ENCODE measurements around the gene FNDC3B. TPM values are rescaled to one million over a fixed set of nuclear protein-coding genes. Genes with fewer than 3 reads are reported as not detected.
"Not testable (repeated sequence)": the region's sequence is repeated elsewhere in the genome, so short reads cannot be mapped to it uniquely, and the experiment has no call there.

FNDC3B gene
- total RNA-seq, 1 donor: 221 TPM

GRCh38 chr3:172092658-172093057 is 53.3 kb downstream of the FNDC3B start:
- no peak for DNase-seq (ENCODE audit: low read depth)
- no peak for TF ChIP-seq CTCF (IDR thresholded peaks at IDR 0.05; ENCODE audit: insufficient read depth, low read depth, low read length)
- no peak overlapping the region for H3K4me3 ChIP-seq (ENCODE audit: low read depth, low read length)

GRCh38 chr3:172093581-172094443 is 54.4 kb downstream of the FNDC3B start:
- DNase-seq (ENCODE audit: low read depth); H3K4me3 ChIP-seq (ENCODE audit: low read depth, low read length): not testable (repeated sequence)

- no peak for DNase-seq (ENCODE audit: low read depth)
- no peak for TF ChIP-seq CTCF (IDR thresholded peaks at IDR 0.05; ENCODE audit: insufficient read depth, low read depth, low read length)
- H3K4me3 ChIP-seq (ENCODE audit: low read depth, low read length): no peak overlapping the region
Observed at GRCh38 chr3:172094621-172095557, 55.5 kb downstream of the FNDC3B start.

- no peak for TF ChIP-seq CTCF (IDR thresholded peaks at IDR 0.05; ENCODE audit: insufficient read depth, low read depth, low read length)
- no peak overlapping the region for H3K4me3 ChIP-seq (ENCODE audit: low read depth, low read length)
- DNase-seq (ENCODE audit: low read depth): peak; percentile 87
Observed at GRCh38 chr3:172096881-172097420, 57.6 kb downstream of the FNDC3B start.

- TF ChIP-seq CTCF (IDR thresholded peaks at IDR 0.05; ENCODE audit: insufficient read depth, low read depth, low read length): no peak
- no peak overlapping the region for H3K4me3 ChIP-seq (ENCODE audit: low read depth, low read length)
- no peak for DNase-seq (ENCODE audit: low read depth)
Observed at GRCh38 chr3:172097585-172097984, 58.2 kb downstream of the FNDC3B start.

GRCh38 chr3:172098698-172099494 is 59.5 kb downstream of the FNDC3B start:
- no peak for DNase-seq (ENCODE audit: low read depth)
- no peak overlapping the region for H3K4me3 ChIP-seq (ENCODE audit: low read depth, low read length)
- no peak for TF ChIP-seq CTCF (IDR thresholded peaks at IDR 0.05; ENCODE audit: insufficient read depth, low read depth, low read length)
